Endothelial cell of umbilical vein (primary cell): ENCODE measurements around the gene SLC25A13. TPM values are rescaled to one million over a fixed set of nuclear protein-coding genes. Genes with fewer than 3 reads are reported as not detected.

ENCODE experiments used
- BruUV-seq: library from RNA; stranded (reverse); fragments of 400-500 nt; replicated peaks from 2 replicates; lab custom pipeline; 2021; lab: Mats Ljungman, UMichigan
- CTCF ChIA-PET: fragments of 300-600, 350-600 bp; sonication (Branson Sonifier 250); formaldehyde crosslinking; loops from one replicate; lab custom pipeline; 2021; ENCODE audit warnings: antibody characterized with exemption, inconsistent platforms; lab: Charles Lee
- POLR2A ChIA-PET: fragments of 300-600, 350-600 bp; sonication (Branson Sonifier 250); formaldehyde crosslinking; loops from one replicate; lab custom pipeline; 2021; ENCODE audit warnings: antibody characterized with exemption, inconsistent platforms; lab: Charles Lee
- DNase-seq: peaks from one replicate; pipeline ENCODE4 v3.0.0-alpha.2; 2011; ENCODE audit warnings: low read depth, low spot score
- FAIRE-seq: peaks from 2 replicates; lab custom pipeline; 2011; peaks lifted over from hg19 to GRCh38; lab: Jason Lieb, UNC
- H2AFZ ChIP-seq: 2 replicates; pipeline ENCODE4 v1.6.0; 2012; ENCODE audit warnings: low read depth, low read length, control low read depth, inconsistent platforms
- H3K27ac ChIP-seq: 2 replicates; pipeline ENCODE4 v1.5.1; 2011; ENCODE audit warnings: low read depth, mild to moderate bottlenecking, control low read depth, low read length, moderate library complexity; ENCODE audit not compliant: insufficient read depth
- H3K27me3 ChIP-seq, 2 experiments: 2 replicates each; pipeline versions ENCODE4 v1.6.0 to v1.6.1; 2011; ENCODE audit warnings: low read length in 2 of 2, mixed read lengths in 1 of 2; ENCODE audit not compliant: control insufficient read depth in 2 of 2, insufficient read depth in 2 of 2
- H3K36me3 ChIP-seq, 2 experiments: 2 replicates in 1 of 2; 3 replicates in 1 of 2; pipeline ENCODE4 v1.5.1; 2011; ENCODE audit warnings: low read length in 2 of 2, mild to moderate bottlenecking in 1 of 2, moderate library complexity in 1 of 2; ENCODE audit not compliant: control insufficient read depth in 2 of 2, insufficient read depth in 2 of 2; ENCODE audit errors: extremely low read depth in 1 of 2
- H3K4me1 ChIP-seq: 3 replicates; pipeline ENCODE4 v1.5.1; 2011; ENCODE audit warnings: mild to moderate bottlenecking, low read length; ENCODE audit not compliant: control insufficient read depth, insufficient read depth; ENCODE audit errors: extremely low read depth
- H3K4me2 ChIP-seq: 2 replicates; pipeline ENCODE4 v1.6.1; 2011; ENCODE audit warnings: low read length, control low read depth, mixed read lengths; ENCODE audit not compliant: insufficient read depth
- H3K4me3 ChIP-seq, 3 experiments: fragments of 200-600 bp in 1 of 3; sonication (generic), shearing (Covaris generic) in 1 of 3; replicated peaks in 1 of 3; 2 replicates each; pipeline ENCODE4 v1.5.1; 2011 to 2016; ENCODE audit warnings: control low read depth in 3 of 3, low read length in 3 of 3, mild to moderate bottlenecking in 2 of 3, inconsistent platforms in 1 of 3, low read depth in 1 of 3, moderate library complexity in 1 of 3; ENCODE audit not compliant: insufficient read depth in 1 of 3
- H3K79me2 ChIP-seq: 2 replicates; pipeline ENCODE4 v1.6.0; 2012; ENCODE audit warnings: low read length, inconsistent platforms; ENCODE audit not compliant: control insufficient read depth, insufficient read depth
- H3K9ac ChIP-seq: replicated peaks from 2 replicates; pipeline ENCODE3; 2011; ENCODE audit warnings: low read length, control low read depth; ENCODE audit not compliant: insufficient read depth; ENCODE audit errors: extremely low read depth
- H3K9me1 ChIP-seq: replicated peaks from 3 replicates; pipeline ENCODE4 v1.6.0; 2011; ENCODE audit warnings: mild to moderate bottlenecking, low read length; ENCODE audit not compliant: control insufficient read depth, insufficient read depth; ENCODE audit errors: extremely low read depth
- H3K9me3 ChIP-seq: replicated peaks from 2 replicates; pipeline ENCODE4 v1.5.1; 2012; ENCODE audit warnings: low read length, inconsistent platforms; ENCODE audit not compliant: control insufficient read depth, insufficient read depth
- H4K20me1 ChIP-seq: replicated peaks from 2 replicates; pipeline ENCODE3; 2011; ENCODE audit warnings: mild to moderate bottlenecking, low read length; ENCODE audit not compliant: control insufficient read depth, insufficient read depth; ENCODE audit errors: extremely low read depth
- EZH2 ChIP-seq: IDR thresholded peaks from 2 replicates; pipeline ENCODE4 v1.6.1; 2012; ENCODE audit warnings: borderline replicate concordance, low read depth, mild to moderate bottlenecking, moderate library complexity, low read length, inconsistent platforms; ENCODE audit not compliant: severe bottlenecking
- FOS ChIP-seq: IDR thresholded peaks from 2 replicates; pipeline ENCODE4 v1.6.1; 2011; ENCODE audit warnings: mild to moderate bottlenecking, low read length, moderate library complexity, borderline replicate concordance; ENCODE audit not compliant: insufficient read depth
- GATA2 ChIP-seq: IDR thresholded peaks from 2 replicates; pipeline ENCODE4 v1.7.0; 2011; ENCODE audit warnings: low read depth, mild to moderate bottlenecking, moderate library complexity, mixed read lengths, low read length; ENCODE audit not compliant: insufficient read length, insufficient read depth
- JUN ChIP-seq: IDR thresholded peaks from 2 replicates; pipeline ENCODE4 v1.6.1; 2011; ENCODE audit warnings: borderline replicate concordance, low read depth; ENCODE audit not compliant: insufficient read length, insufficient read depth
- MYC ChIP-seq: IDR thresholded peaks from one replicate; pipeline ENCODE4 v1.6.1; 2011; ENCODE audit warnings: mild to moderate bottlenecking, low read depth, low read length
- POLR2A ChIP-seq: IDR thresholded peaks from 2 replicates; pipeline ENCODE4 v1.6.1; 2012; ENCODE audit warnings: low read depth, mild to moderate bottlenecking, control low read depth, low read length
- POLR2AphosphoS5 ChIP-seq: IDR thresholded peaks from 2 replicates; pipeline ENCODE4 v1.6.1; 2012; ENCODE audit warnings: low read depth, mild to moderate bottlenecking, control low read depth, low read length, moderate library complexity; ENCODE audit not compliant: insufficient read depth
- dilution Hi-C: fragments of 300-500 bp; cut with MboI; formaldehyde crosslinking; loops from one replicate; pipeline ENCODE4 v1.15.0; 2019; ENCODE audit warnings: low sequenced_read_pairs; ENCODE audit not compliant: extremely low pct_ligation_motif_present
- intact Hi-C: fragments of 100-400 bp; cut with micrococcal nuclease; formaldehyde crosslinking; loops from one replicate; pipeline ENCODE4 v1.10.0; 2022
- polyA plus RNA-seq, 4 experiments: library from polyadenylated mRNA; depleted of rRNA in 3 of 4; stranded (reverse) in 3 of 4; unstranded in 1 of 4; fragments of >200 nt; gene quantifications; 2 replicates each; pipeline versions ENCODE4 v1.2.1 to v1.2.3, GENCODE V29; 2011 to 2012; ENCODE audit warnings: missing spikeins in 1 of 4
- total RNA-seq: library from RNA; stranded (reverse); gene quantifications from 2 replicates; pipeline ENCODE4 v1.2.3, GENCODE V29; 2021
- TF ChIP-seq, protein P1 (sequence below): IDR thresholded peaks from 2 replicates; pipeline ENCODE4 v1.6.1; 2011; ENCODE audit not compliant: insufficient read depth, insufficient read length
- TF ChIP-seq, protein P2 (sequence below), 2 donors: IDR thresholded peaks; 1 replicate in 1 of 2; 2 replicates in 1 of 2; pipeline ENCODE4 v1.5.1; 2011; ENCODE audit warnings: low read length in 2 of 2, mild to moderate bottlenecking in 2 of 2, moderate library complexity in 2 of 2, control low read depth in 1 of 2, inconsistent platforms in 1 of 2, low read depth in 1 of 2; ENCODE audit not compliant: insufficient read depth in 1 of 2; ENCODE audit errors: extremely low read depth in 1 of 2

SLC25A13 gene
- total and polyA plus RNA-seq, 2 donors (not counting 3 experiments of a cell fraction or from before 2014, with no cell fraction given): 13.2 to 34.4 TPM

DNA sequence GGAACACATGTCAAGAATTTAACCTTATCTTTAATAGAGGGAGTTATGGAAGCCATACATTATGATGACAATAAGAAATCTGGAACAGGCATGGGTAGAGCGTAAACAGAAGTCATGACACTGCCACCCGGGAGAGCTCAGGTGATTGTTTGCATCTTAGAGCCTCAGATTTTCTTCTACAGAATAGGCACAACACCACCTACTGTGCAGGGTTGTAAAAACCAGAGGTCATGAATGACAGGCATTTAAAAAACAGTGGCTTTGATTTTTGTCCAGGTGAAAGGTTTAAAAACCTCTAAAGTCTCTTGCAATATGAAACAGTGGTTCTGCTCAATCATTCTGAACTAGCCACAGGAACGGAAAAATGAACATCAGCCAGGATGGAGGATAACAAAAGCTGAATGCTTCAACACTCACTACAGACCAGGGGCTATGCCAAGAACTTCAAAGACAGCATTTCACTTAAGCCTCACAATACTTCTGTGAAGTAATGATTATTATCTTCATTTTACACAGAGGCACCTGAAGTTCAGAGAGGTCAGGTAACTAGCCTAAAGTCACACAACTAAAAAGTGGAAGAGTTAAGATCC is 123.8 kb downstream of the SLC25A13 start:
- TF ChIP-seq POLR2A: no peak
- no peak for TF ChIP-seq POLR2AphosphoS5
- TF ChIP-seq, protein P1, sequence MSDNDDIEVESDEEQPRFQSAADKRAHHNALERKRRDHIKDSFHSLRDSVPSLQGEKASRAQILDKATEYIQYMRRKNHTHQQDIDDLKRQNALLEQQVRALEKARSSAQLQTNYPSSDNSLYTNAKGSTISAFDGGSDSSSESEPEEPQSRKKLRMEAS: no peak
- no peak for TF ChIP-seq JUN
- TF ChIP-seq MYC: no peak
- no peak for TF ChIP-seq FOS
- no peak for TF ChIP-seq GATA2
- TF ChIP-seq EZH2: no peak
- TF ChIP-seq, protein P2, sequence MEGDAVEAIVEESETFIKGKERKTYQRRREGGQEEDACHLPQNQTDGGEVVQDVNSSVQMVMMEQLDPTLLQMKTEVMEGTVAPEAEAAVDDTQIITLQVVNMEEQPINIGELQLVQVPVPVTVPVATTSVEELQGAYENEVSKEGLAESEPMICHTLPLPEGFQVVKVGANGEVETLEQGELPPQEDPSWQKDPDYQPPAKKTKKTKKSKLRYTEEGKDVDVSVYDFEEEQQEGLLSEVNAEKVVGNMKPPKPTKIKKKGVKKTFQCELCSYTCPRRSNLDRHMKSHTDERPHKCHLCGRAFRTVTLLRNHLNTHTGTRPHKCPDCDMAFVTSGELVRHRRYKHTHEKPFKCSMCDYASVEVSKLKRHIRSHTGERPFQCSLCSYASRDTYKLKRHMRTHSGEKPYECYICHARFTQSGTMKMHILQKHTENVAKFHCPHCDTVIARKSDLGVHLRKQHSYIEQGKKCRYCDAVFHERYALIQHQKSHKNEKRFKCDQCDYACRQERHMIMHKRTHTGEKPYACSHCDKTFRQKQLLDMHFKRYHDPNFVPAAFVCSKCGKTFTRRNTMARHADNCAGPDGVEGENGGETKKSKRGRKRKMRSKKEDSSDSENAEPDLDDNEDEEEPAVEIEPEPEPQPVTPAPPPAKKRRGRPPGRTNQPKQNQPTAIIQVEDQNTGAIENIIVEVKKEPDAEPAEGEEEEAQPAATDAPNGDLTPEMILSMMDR (IDR thresholded peaks at IDR 0.05; ENCODE audit: extremely low read depth in 1 of 2, insufficient read depth in 1 of 2, low read depth in 1 of 2, low read length in 2 of 2): no peak
- ChIA-PET POLR2A (no interaction called here), CTCF (interaction anchor here (1.0 kb wide), 1 partner anchor 11 kb away, joined by 4 read pairs; no protein-coding TSS in a partner anchor)
- no peaks in the 10 kb centered on the region for H4K20me1 ChIP-seq
- intact Hi-C loops (no loop called here), dilution Hi-C loops (no loop called here)
- H3K4me2 ChIP-seq: no peak overlapping the region
- H3K4me3 ChIP-seq: no peak overlapping the region
- H3K9ac ChIP-seq: no peak overlapping the region
- H2AFZ ChIP-seq: no peak overlapping the region
- H3K9me1 ChIP-seq: no peaks in the 10 kb centered on the region
- no peaks in the 10 kb centered on the region for H3K9me3 ChIP-seq
- no TSS peak for BruUV-seq
- H3K79me2 ChIP-seq: no peaks in the 10 kb centered on the region
- H3K4me1 ChIP-seq: no peaks in the 10 kb centered on the region
- H3K36me3 ChIP-seq: no peaks in the 10 kb centered on the region
- no peak overlapping the region for H3K27ac ChIP-seq
- no peak for DNase-seq
- H3K27me3 ChIP-seq: no peaks in the 10 kb centered on the region
- no peak for FAIRE-seq
